Loucy (cell line): ENCODE results near the gene OR2AE1.
"Not testable (repeated sequence)": the region's sequence is repeated elsewhere in the genome, so short reads cannot be mapped to it uniquely, and the experiment has no call there.

ENCODE experiments used
- H2AFZ ChIP-seq: fragments of 200-600 bp; sonication (generic); 2 replicates; pipeline ENCODE4 v1.6.0; 2016; ENCODE audit warnings: antibody characterized with exemption, mild to moderate bottlenecking, low read length, moderate library complexity
- H3F3A ChIP-seq: fragments of 200-600 bp; 2 replicates; pipeline ENCODE4 v1.6.0; 2016; ENCODE audit warnings: antibody characterized with exemption, low read depth, mild to moderate bottlenecking
- H3K27me3 ChIP-seq: fragments of 200-600 bp; sonication (generic); 2 replicates; pipeline ENCODE4 v1.6.1; 2014; ENCODE audit warnings: low read length, mild to moderate bottlenecking; ENCODE audit not compliant: insufficient read depth, poor library complexity, severe bottlenecking
- H3K36me3 ChIP-seq: fragments of 200-600 bp; sonication (generic); 2 replicates; pipeline ENCODE4 v1.6.1; 2016; ENCODE audit warnings: low read length; ENCODE audit not compliant: insufficient read depth
- H3K4me1 ChIP-seq: fragments of 200-600 bp; sonication (generic); 2 replicates; pipeline ENCODE4 v1.5.1; 2014; ENCODE audit warnings: low read length, mild to moderate bottlenecking; ENCODE audit not compliant: insufficient read depth, poor library complexity, severe bottlenecking
- H3K4me2 ChIP-seq: fragments of 200-600 bp; sonication (generic); 2 replicates; pipeline ENCODE4 v1.6.0; 2014; ENCODE audit warnings: antibody characterized with exemption, low read length, low read depth, mild to moderate bottlenecking; ENCODE audit not compliant: poor library complexity, severe bottlenecking
- H3K4me3 ChIP-seq: fragments of 200-600 bp; sonication (generic); 2 replicates; pipeline ENCODE4 v1.5.1; 2014; ENCODE audit warnings: low read length, mild to moderate bottlenecking, mixed read lengths; ENCODE audit not compliant: poor library complexity, severe bottlenecking
- H3K79me2 ChIP-seq: fragments of 200-600 bp; sonication (generic); 2 replicates; pipeline ENCODE4 v1.6.1; 2014; ENCODE audit warnings: low read length; ENCODE audit not compliant: insufficient read depth
- H3K9ac ChIP-seq: fragments of 200-600 bp; sonication (generic); 2 replicates; pipeline ENCODE4 v1.6.0; 2014; ENCODE audit warnings: mild to moderate bottlenecking, low read depth, low read length, moderate library complexity; ENCODE audit not compliant: poor library complexity, severe bottlenecking
- H3K9me2 ChIP-seq: fragments of 200-600 bp; sonication (generic); replicated peaks from 2 replicates; pipeline ENCODE4 v1.6.1; 2016; ENCODE audit warnings: low read depth, low read length, mixed read lengths
- H3K9me3 ChIP-seq: fragments of 200-600 bp; sonication (generic); 2 replicates; pipeline ENCODE4 v1.6.1; 2014; ENCODE audit warnings: mild to moderate bottlenecking, antibody characterized with exemption, low read length, low read depth; ENCODE audit not compliant: insufficient read depth
- H4K20me1 ChIP-seq: fragments of 200-600 bp; sonication (generic); 2 replicates; pipeline ENCODE4 v1.6.0; 2014; ENCODE audit warnings: antibody characterized with exemption, low read length, mild to moderate bottlenecking; ENCODE audit not compliant: insufficient read depth, poor library complexity, severe bottlenecking
- EZH2phosphoT487 ChIP-seq: fragments of 200-600 bp; IDR thresholded peaks from 2 replicates; pipeline ENCODE4 v1.6.1; 2018; ENCODE audit warnings: antibody characterized with exemption, mild to moderate bottlenecking, moderate library complexity, borderline replicate concordance
- TF ChIP-seq, protein P1 (sequence below): fragments of 200-600 bp; sonication (generic); conservative IDR thresholded peaks from 2 replicates; pipeline ENCODE4 v1.5.1; 2014; ENCODE audit warnings: mild to moderate bottlenecking, antibody characterized with exemption, low read length

Gene OR2AE1

DNA sequence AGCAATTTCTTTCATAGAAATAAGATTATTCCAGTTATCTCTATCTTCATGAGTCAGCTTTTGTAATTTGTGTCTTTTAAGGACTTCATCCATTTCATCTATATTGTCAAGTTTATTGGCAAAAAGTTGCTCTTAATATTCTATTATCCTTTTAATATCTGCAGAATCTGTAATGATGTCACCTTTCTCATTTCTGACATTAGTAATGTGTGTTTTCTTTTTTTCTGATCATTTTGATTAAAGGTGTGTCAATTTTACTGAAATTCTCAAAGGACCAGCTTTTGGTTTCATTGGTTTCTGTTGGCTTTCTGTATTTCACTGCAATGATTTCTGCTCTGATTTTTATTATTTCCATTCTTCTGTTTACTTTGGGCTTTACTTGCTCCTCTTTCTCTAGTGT lies 17.9 kb upstream of the OR2AE1 start:
- Histone ChIP-seq H3K79me2 (no peaks in the 10 kb centered on the region), H3K9me3 (no peaks in the 10 kb centered on the region), H3K4me3 (no peak overlapping the region), H3K9ac (no peak overlapping the region), H2AFZ (no peak overlapping the region), H3K36me3 (peaks cover 18% of the 10 kb centered on the region; the same call in 1 of the 2 replicates), H3K27me3 (no peaks in the 10 kb centered on the region), H3K9me2 (no peaks in the 10 kb centered on the region), H3F3A (no peaks in the 10 kb centered on the region), H3K4me1 (no peaks in the 10 kb centered on the region), H4K20me1 (no peaks in the 10 kb centered on the region), H3K4me2 (no peak overlapping the region)
- TF ChIP-seq, protein P1, sequence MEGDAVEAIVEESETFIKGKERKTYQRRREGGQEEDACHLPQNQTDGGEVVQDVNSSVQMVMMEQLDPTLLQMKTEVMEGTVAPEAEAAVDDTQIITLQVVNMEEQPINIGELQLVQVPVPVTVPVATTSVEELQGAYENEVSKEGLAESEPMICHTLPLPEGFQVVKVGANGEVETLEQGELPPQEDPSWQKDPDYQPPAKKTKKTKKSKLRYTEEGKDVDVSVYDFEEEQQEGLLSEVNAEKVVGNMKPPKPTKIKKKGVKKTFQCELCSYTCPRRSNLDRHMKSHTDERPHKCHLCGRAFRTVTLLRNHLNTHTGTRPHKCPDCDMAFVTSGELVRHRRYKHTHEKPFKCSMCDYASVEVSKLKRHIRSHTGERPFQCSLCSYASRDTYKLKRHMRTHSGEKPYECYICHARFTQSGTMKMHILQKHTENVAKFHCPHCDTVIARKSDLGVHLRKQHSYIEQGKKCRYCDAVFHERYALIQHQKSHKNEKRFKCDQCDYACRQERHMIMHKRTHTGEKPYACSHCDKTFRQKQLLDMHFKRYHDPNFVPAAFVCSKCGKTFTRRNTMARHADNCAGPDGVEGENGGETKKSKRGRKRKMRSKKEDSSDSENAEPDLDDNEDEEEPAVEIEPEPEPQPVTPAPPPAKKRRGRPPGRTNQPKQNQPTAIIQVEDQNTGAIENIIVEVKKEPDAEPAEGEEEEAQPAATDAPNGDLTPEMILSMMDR: no peak
- TF ChIP-seq EZH2phosphoT487: no peak

DNA sequence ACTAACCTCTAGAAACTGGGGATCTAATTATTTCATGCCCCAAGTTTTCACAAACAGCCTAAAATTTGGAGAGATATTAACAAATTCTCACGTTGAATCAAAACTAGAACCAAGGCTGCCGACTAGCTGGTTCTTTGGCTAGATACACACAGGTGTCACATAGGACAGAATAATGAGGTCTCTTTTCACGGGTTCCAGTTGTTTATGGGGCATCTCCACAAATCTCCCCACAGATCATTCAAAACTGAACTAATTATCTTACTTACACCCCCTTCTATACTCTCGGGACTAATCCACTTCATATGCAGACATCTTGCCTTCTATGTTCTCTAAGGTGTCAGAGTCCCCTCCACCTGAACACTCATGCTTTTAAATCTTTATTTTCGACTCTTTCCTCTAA lies 16.4 kb upstream of the OR2AE1 start:
- Histone ChIP-seq H3K9me2 (no peaks in the 10 kb centered on the region), H3K79me2 (no peaks in the 10 kb centered on the region), H3K4me1 (no peaks in the 10 kb centered on the region), H2AFZ (no peak overlapping the region), H3K4me3 (no peak overlapping the region), H3K27me3 (no peaks in the 10 kb centered on the region), H3K9me3 (no peaks in the 10 kb centered on the region), H3K36me3 (peaks cover 10% of the 10 kb centered on the region; the same call in 1 of the 2 replicates), H3K9ac (no peak overlapping the region), H3F3A (no peaks in the 10 kb centered on the region), H4K20me1 (no peaks in the 10 kb centered on the region), H3K4me2 (no peak overlapping the region)
- TF ChIP-seq, protein P1: no peak
- TF ChIP-seq EZH2phosphoT487: no peak

DNA sequence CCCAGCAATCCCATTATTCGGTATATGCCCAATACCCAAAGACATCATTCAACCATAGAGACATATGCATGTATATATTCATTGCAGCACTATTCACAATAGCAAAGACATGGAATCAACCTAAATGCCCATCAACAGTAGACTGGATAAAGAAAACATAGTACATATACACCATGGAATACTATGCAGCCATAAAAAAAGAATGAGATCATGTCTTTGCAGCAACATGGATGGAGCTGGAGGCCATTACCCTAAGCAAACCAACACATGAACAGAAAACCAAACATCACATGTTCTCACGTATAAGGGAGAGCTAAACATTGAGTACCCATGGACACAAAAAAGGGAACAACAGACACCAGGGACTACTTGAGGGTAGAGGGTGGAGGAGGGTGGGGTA lies 13.5 kb upstream of the OR2AE1 start:
- not testable (repeated sequence) for H3K4me3 ChIP-seq, H4K20me1 ChIP-seq, H3K4me2 ChIP-seq, H3K27me3 ChIP-seq, H3K79me2 ChIP-seq, H3K9me3 ChIP-seq, H3K4me1 ChIP-seq, H3F3A ChIP-seq, H2AFZ ChIP-seq, H3K9ac ChIP-seq, H3K9me2 ChIP-seq
- H3K36me3 ChIP-seq: peaks cover 10% of the 10 kb centered on the region; the same call in 1 of the 2 replicates

DNA sequence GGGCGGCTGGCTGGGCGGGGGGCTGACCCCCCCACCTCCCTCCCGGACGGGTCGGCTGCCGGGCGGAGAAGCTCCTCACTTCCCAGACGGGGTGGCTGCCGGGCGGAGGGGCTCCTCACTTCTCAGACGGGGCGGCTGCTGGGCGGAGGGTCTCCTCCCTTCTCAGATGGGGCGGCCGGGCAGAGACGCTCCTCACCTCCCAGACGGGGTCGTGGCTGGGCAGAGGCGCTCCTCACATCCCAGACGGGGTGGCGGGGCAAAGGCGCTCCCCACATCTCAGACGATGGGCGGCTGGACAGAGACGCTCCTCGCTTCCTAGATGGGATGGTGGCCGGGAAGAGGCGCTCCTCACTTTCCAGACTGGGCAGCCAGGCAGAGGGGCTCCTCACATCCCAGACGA lies 11.5 kb upstream of the OR2AE1 start:
- H3K9me3 ChIP-seq, H3K4me3 ChIP-seq, H3K79me2 ChIP-seq, H3K4me2 ChIP-seq, H2AFZ ChIP-seq, H4K20me1 ChIP-seq, H3F3A ChIP-seq, H3K9me2 ChIP-seq, H3K4me1 ChIP-seq, H3K9ac ChIP-seq, H3K27me3 ChIP-seq: not testable (repeated sequence)
- peaks cover 10% of the 10 kb centered on the region; the same call in 1 of the 2 replicates for H3K36me3 ChIP-seq
